Endothelial cell of umbilical vein (primary cell): ENCODE results near the gene P3H1. TPM values are rescaled to one million over a fixed set of nuclear protein-coding genes. Genes with fewer than 3 reads are reported as not detected.

Experiments
- BruUV-seq: library from RNA; stranded (reverse); fragments of 400-500 nt; replicated peaks from 2 replicates; lab custom pipeline; 2021; lab: Mats Ljungman, UMichigan
- CTCF ChIA-PET: fragments of 300-600, 350-600 bp; sonication (Branson Sonifier 250); formaldehyde crosslinking; loops from one replicate; lab custom pipeline; 2021; ENCODE audit warnings: antibody characterized with exemption, inconsistent platforms; lab: Charles Lee
- POLR2A ChIA-PET: fragments of 300-600, 350-600 bp; sonication (Branson Sonifier 250); formaldehyde crosslinking; loops from one replicate; lab custom pipeline; 2021; ENCODE audit warnings: antibody characterized with exemption, inconsistent platforms; lab: Charles Lee
- DNase-seq: peaks from one replicate; pipeline ENCODE4 v3.0.0-alpha.2; 2011; ENCODE audit warnings: low read depth, low spot score
- FAIRE-seq: peaks from 2 replicates; lab custom pipeline; 2011; peaks lifted over from hg19 to GRCh38; lab: Jason Lieb, UNC
- H2AFZ ChIP-seq: 2 replicates; pipeline ENCODE4 v1.6.0; 2012; ENCODE audit warnings: low read depth, low read length, control low read depth, inconsistent platforms
- H3K27ac ChIP-seq: 2 replicates; pipeline ENCODE4 v1.5.1; 2011; ENCODE audit warnings: low read depth, mild to moderate bottlenecking, control low read depth, low read length, moderate library complexity; ENCODE audit not compliant: insufficient read depth
- H3K27me3 ChIP-seq, 2 experiments: 2 replicates each; pipeline versions ENCODE4 v1.6.0 to v1.6.1; 2011; ENCODE audit warnings: low read length in 2 of 2, mixed read lengths in 1 of 2; ENCODE audit not compliant: control insufficient read depth in 2 of 2, insufficient read depth in 2 of 2
- H3K36me3 ChIP-seq, 2 experiments: 2 replicates in 1 of 2; 3 replicates in 1 of 2; pipeline ENCODE4 v1.5.1; 2011; ENCODE audit warnings: low read length in 2 of 2, mild to moderate bottlenecking in 1 of 2, moderate library complexity in 1 of 2; ENCODE audit not compliant: control insufficient read depth in 2 of 2, insufficient read depth in 2 of 2; ENCODE audit errors: extremely low read depth in 1 of 2
- H3K4me1 ChIP-seq: 3 replicates; pipeline ENCODE4 v1.5.1; 2011; ENCODE audit warnings: mild to moderate bottlenecking, low read length; ENCODE audit not compliant: control insufficient read depth, insufficient read depth; ENCODE audit errors: extremely low read depth
- H3K4me2 ChIP-seq: 2 replicates; pipeline ENCODE4 v1.6.1; 2011; ENCODE audit warnings: low read length, control low read depth, mixed read lengths; ENCODE audit not compliant: insufficient read depth
- H3K4me3 ChIP-seq, 3 experiments: fragments of 200-600 bp in 1 of 3; sonication (generic), shearing (Covaris generic) in 1 of 3; replicated peaks in 1 of 3; 2 replicates each; pipeline ENCODE4 v1.5.1; 2011 to 2016; ENCODE audit warnings: control low read depth in 3 of 3, low read length in 3 of 3, mild to moderate bottlenecking in 2 of 3, inconsistent platforms in 1 of 3, low read depth in 1 of 3, moderate library complexity in 1 of 3; ENCODE audit not compliant: insufficient read depth in 1 of 3
- H3K79me2 ChIP-seq: 2 replicates; pipeline ENCODE4 v1.6.0; 2012; ENCODE audit warnings: low read length, inconsistent platforms; ENCODE audit not compliant: control insufficient read depth, insufficient read depth
- H3K9ac ChIP-seq: replicated peaks from 2 replicates; pipeline ENCODE3; 2011; ENCODE audit warnings: low read length, control low read depth; ENCODE audit not compliant: insufficient read depth; ENCODE audit errors: extremely low read depth
- H3K9me1 ChIP-seq: replicated peaks from 3 replicates; pipeline ENCODE4 v1.6.0; 2011; ENCODE audit warnings: mild to moderate bottlenecking, low read length; ENCODE audit not compliant: control insufficient read depth, insufficient read depth; ENCODE audit errors: extremely low read depth
- H3K9me3 ChIP-seq: replicated peaks from 2 replicates; pipeline ENCODE4 v1.5.1; 2012; ENCODE audit warnings: low read length, inconsistent platforms; ENCODE audit not compliant: control insufficient read depth, insufficient read depth
- H4K20me1 ChIP-seq: replicated peaks from 2 replicates; pipeline ENCODE3; 2011; ENCODE audit warnings: mild to moderate bottlenecking, low read length; ENCODE audit not compliant: control insufficient read depth, insufficient read depth; ENCODE audit errors: extremely low read depth
- EZH2 ChIP-seq: IDR thresholded peaks from 2 replicates; pipeline ENCODE4 v1.6.1; 2012; ENCODE audit warnings: borderline replicate concordance, low read depth, mild to moderate bottlenecking, moderate library complexity, low read length, inconsistent platforms; ENCODE audit not compliant: severe bottlenecking
- FOS ChIP-seq: IDR thresholded peaks from 2 replicates; pipeline ENCODE4 v1.6.1; 2011; ENCODE audit warnings: mild to moderate bottlenecking, low read length, moderate library complexity, borderline replicate concordance; ENCODE audit not compliant: insufficient read depth
- GATA2 ChIP-seq: IDR thresholded peaks from 2 replicates; pipeline ENCODE4 v1.7.0; 2011; ENCODE audit warnings: low read depth, mild to moderate bottlenecking, moderate library complexity, mixed read lengths, low read length; ENCODE audit not compliant: insufficient read length, insufficient read depth
- JUN ChIP-seq: IDR thresholded peaks from 2 replicates; pipeline ENCODE4 v1.6.1; 2011; ENCODE audit warnings: borderline replicate concordance, low read depth; ENCODE audit not compliant: insufficient read length, insufficient read depth
- MYC ChIP-seq: IDR thresholded peaks from one replicate; pipeline ENCODE4 v1.6.1; 2011; ENCODE audit warnings: mild to moderate bottlenecking, low read depth, low read length
- POLR2A ChIP-seq: IDR thresholded peaks from 2 replicates; pipeline ENCODE4 v1.6.1; 2012; ENCODE audit warnings: low read depth, mild to moderate bottlenecking, control low read depth, low read length
- POLR2AphosphoS5 ChIP-seq: IDR thresholded peaks from 2 replicates; pipeline ENCODE4 v1.6.1; 2012; ENCODE audit warnings: low read depth, mild to moderate bottlenecking, control low read depth, low read length, moderate library complexity; ENCODE audit not compliant: insufficient read depth
- dilution Hi-C: fragments of 300-500 bp; cut with MboI; formaldehyde crosslinking; loops from one replicate; pipeline ENCODE4 v1.15.0; 2019; ENCODE audit warnings: low sequenced_read_pairs; ENCODE audit not compliant: extremely low pct_ligation_motif_present
- intact Hi-C: fragments of 100-400 bp; cut with micrococcal nuclease; formaldehyde crosslinking; loops from one replicate; pipeline ENCODE4 v1.10.0; 2022
- polyA plus RNA-seq, 4 experiments: library from polyadenylated mRNA; depleted of rRNA in 3 of 4; stranded (reverse) in 3 of 4; unstranded in 1 of 4; fragments of >200 nt; gene quantifications; 2 replicates each; pipeline versions ENCODE4 v1.2.1 to v1.2.3, GENCODE V29; 2011 to 2012; ENCODE audit warnings: missing spikeins in 1 of 4
- total RNA-seq: library from RNA; stranded (reverse); gene quantifications from 2 replicates; pipeline ENCODE4 v1.2.3, GENCODE V29; 2021
- TF ChIP-seq, protein P1 (sequence below), 2 donors: IDR thresholded peaks; 1 replicate in 1 of 2; 2 replicates in 1 of 2; pipeline ENCODE4 v1.5.1; 2011; ENCODE audit warnings: low read length in 2 of 2, mild to moderate bottlenecking in 2 of 2, moderate library complexity in 2 of 2, control low read depth in 1 of 2, inconsistent platforms in 1 of 2, low read depth in 1 of 2; ENCODE audit not compliant: insufficient read depth in 1 of 2; ENCODE audit errors: extremely low read depth in 1 of 2
- TF ChIP-seq, protein P2 (sequence below): IDR thresholded peaks from 2 replicates; pipeline ENCODE4 v1.6.1; 2011; ENCODE audit not compliant: insufficient read depth, insufficient read length

The P3H1 gene
- total and polyA plus RNA-seq, 2 donors (not counting 3 experiments of a cell fraction or from before 2014, with no cell fraction given): 136 to 194 TPM

DNA sequence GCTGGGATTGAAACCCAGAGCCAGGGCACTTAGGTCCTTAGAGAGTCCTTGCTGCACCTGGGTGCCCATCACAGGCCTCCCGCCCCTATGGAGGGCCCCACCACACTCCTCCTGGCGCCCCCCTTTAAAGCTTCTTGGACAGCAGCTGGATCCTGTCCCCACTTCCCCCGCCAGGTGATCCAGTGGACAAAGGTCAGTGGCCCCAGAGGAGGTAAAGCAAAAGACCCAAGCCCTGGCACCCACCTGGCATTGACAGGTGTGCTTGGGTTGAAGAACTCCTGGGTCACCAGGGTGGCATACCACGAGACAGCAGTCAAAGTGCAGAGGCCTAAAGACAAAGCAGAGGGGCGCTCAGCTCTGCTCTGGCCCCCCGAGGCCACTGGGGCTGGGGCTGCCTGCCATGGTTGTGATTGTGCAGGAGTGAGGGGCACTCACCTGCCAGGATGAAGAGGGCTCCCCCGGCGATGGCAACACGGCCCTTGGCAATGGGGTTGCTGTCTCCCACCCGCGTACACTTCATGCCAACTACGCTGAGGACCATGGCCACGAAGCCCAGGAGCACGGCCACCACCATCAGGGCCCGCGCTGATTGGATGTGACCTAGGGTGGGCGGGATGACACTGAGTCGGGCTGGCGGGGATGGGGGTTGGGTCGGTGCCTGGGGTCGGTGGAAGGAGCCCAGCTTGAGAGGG lies 28.7 kb downstream of the P3H1 start:
- CTCF ChIA-PET: interaction anchor here (0.7 to 3.4 kb wide), 2 partner anchors 9 to 161 kb away, joined by 4 to 12 read pairs; no protein-coding TSS in a partner anchor
- no peaks in the 10 kb centered on the region for H3K27me3 ChIP-seq
- POLR2A ChIA-PET: no interaction called here
- H3K79me2 ChIP-seq: no peaks in the 10 kb centered on the region
- no peaks in the 10 kb centered on the region for H4K20me1 ChIP-seq
- no peaks in the 10 kb centered on the region for H3K4me1 ChIP-seq
- TF ChIP-seq, protein P1, sequence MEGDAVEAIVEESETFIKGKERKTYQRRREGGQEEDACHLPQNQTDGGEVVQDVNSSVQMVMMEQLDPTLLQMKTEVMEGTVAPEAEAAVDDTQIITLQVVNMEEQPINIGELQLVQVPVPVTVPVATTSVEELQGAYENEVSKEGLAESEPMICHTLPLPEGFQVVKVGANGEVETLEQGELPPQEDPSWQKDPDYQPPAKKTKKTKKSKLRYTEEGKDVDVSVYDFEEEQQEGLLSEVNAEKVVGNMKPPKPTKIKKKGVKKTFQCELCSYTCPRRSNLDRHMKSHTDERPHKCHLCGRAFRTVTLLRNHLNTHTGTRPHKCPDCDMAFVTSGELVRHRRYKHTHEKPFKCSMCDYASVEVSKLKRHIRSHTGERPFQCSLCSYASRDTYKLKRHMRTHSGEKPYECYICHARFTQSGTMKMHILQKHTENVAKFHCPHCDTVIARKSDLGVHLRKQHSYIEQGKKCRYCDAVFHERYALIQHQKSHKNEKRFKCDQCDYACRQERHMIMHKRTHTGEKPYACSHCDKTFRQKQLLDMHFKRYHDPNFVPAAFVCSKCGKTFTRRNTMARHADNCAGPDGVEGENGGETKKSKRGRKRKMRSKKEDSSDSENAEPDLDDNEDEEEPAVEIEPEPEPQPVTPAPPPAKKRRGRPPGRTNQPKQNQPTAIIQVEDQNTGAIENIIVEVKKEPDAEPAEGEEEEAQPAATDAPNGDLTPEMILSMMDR (IDR thresholded peaks at IDR 0.05; ENCODE audit: extremely low read depth in 1 of 2, insufficient read depth in 1 of 2, low read depth in 1 of 2, low read length in 2 of 2): no peak
- TF ChIP-seq GATA2 (no peak), FOS (no peak), POLR2AphosphoS5 (no peak), MYC (no peak), EZH2 (no peak), POLR2A (no peak), JUN (no peak)
- TF ChIP-seq, protein P2, sequence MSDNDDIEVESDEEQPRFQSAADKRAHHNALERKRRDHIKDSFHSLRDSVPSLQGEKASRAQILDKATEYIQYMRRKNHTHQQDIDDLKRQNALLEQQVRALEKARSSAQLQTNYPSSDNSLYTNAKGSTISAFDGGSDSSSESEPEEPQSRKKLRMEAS: no peak
- no peaks in the 10 kb centered on the region for H3K9me3 ChIP-seq
- H3K9ac ChIP-seq: no peak overlapping the region
- no peak overlapping the region for H3K4me2 ChIP-seq
- H3K36me3 ChIP-seq: no peaks in the 10 kb centered on the region
- DNase-seq (no peak), FAIRE-seq (no peak)
- no peak overlapping the region for H3K27ac ChIP-seq
- H3K9me1 ChIP-seq: no peaks in the 10 kb centered on the region
- H3K4me3 ChIP-seq: no peak overlapping the region
- dilution Hi-C loops: no loop called here
- intact Hi-C loops: no loop called here
- BruUV-seq: no TSS peak
- H2AFZ ChIP-seq: no peak overlapping the region
